22Rv1 (cell line): Measurements from ENCODE around the gene WNT7A.

Experiments used
- H3K27ac ChIP-seq: fragments of 450-650 bp; 2 replicates; pipeline ENCODE4 v1.5.1; 2017
- CTCF ChIP-seq: fragments of 450-650 bp; IDR thresholded peaks from 2 replicates; pipeline ENCODE4 v1.5.1; 2017; ENCODE audit warnings: mild to moderate bottlenecking
- ZFX ChIP-seq: fragments of 450-650 bp; IDR thresholded peaks from 2 replicates; pipeline ENCODE4 v1.6.1; 2017; ENCODE audit warnings: antibody characterized with exemption, borderline replicate concordance

WNT7A gene

GRCh38 chr3:13791198-13792050 is 88.4 kb downstream of the WNT7A start:
- H3K27ac ChIP-seq: no peak overlapping the region
- TF ChIP-seq ZFX (no peak), CTCF (no peak)

- no peak overlapping the region for H3K27ac ChIP-seq
- TF ChIP-seq ZFX: no peak
- TF ChIP-seq CTCF: no peak
These were observed 89.3 kb downstream of the WNT7A start for GRCh38 chr3:13790376-13791197.

GRCh38 chr3:13788522-13789424 is 91.1 kb downstream of the WNT7A start:
- no peak for TF ChIP-seq ZFX
- TF ChIP-seq CTCF: no peak
- no peak overlapping the region for H3K27ac ChIP-seq

- H3K27ac ChIP-seq: no peak overlapping the region
- TF ChIP-seq CTCF: no peak
- no peak for TF ChIP-seq ZFX
These were observed 92.2 kb downstream of the WNT7A start for GRCh38 chr3:13787533-13788132.

- no peak overlapping the region for H3K27ac ChIP-seq
- no peak for TF ChIP-seq ZFX
- no peak for TF ChIP-seq CTCF
These were observed 93.1 kb downstream of the WNT7A start for GRCh38 chr3:13786811-13787210.

- H3K27ac ChIP-seq: no peak overlapping the region
- TF ChIP-seq CTCF (no peak), ZFX (no peak)
These were observed 93.9 kb downstream of the WNT7A start for GRCh38 chr3:13785853-13786436.
